HCT116 (cell line): Measurements from ENCODE around the gene POLR1A. TPM values are rescaled to one million over a fixed set of nuclear protein-coding genes. Genes with fewer than 3 reads are reported as not detected.

Experiments
- ATAC-seq: fragments of 200-7000 bp; cut with Tn5 transposase; 2 replicates; pipeline ENCODE4 v1.9.1; 2020; ENCODE audit warnings: mild to moderate bottlenecking, moderate library complexity
- BruUV-seq: library from RNA; stranded (reverse); fragments of 400-500 nt; replicated peaks from 2 replicates; lab custom pipeline; 2021; lab: Mats Ljungman, UMichigan
- CTCF ChIA-PET: fragments of 300-600 bp; sonication (Branson Sonifier 250); formaldehyde crosslinking; loops from one replicate; lab custom pipeline; 2021; ENCODE audit warnings: antibody characterized with exemption; lab: Charles Lee
- POLR2A ChIA-PET: fragments of 300-600, 350-600 bp; sonication (Branson Sonifier 250); formaldehyde crosslinking; loops from one replicate; lab custom pipeline; 2021; ENCODE audit warnings: antibody characterized with exemption; lab: Charles Lee
- RAD21 ChIA-PET, 2 experiments: fragments of 300-600 bp; sonication (Branson Sonifier 250); formaldehyde crosslinking; loops; one replicate each; lab custom pipeline; 2023; ENCODE audit warnings: low total read pairs in 2 of 2; ENCODE audit not compliant: uncharacterized antibody in 2 of 2, unreplicated experiment in 2 of 2, low non-redundant PET in 1 of 2; lab: Charles Lee
- DNase-seq: peaks from one replicate; pipeline ENCODE4 v3.0.0-alpha.2; 2010; ENCODE audit warnings: low read depth, low spot score
- H2AFZ ChIP-seq: fragments of 200-600 bp; shearing (Covaris generic), sonication (generic); 2 replicates; pipeline ENCODE4 v1.6.1; 2017; ENCODE audit warnings: low read depth, mixed run types, mixed read lengths, antibody characterized with exemption, low read length; ENCODE audit not compliant: poor library complexity, severe bottlenecking
- H3K27ac ChIP-seq: 2 replicates; pipeline ENCODE4 v1.5.1; 2012; ENCODE audit warnings: low read depth, low read length
- H3K27me3 ChIP-seq: fragments of 200-600 bp; sonication (generic); 2 replicates; pipeline ENCODE4 v1.6.1; 2016; ENCODE audit warnings: mixed run types, low read length, mixed read lengths; ENCODE audit not compliant: insufficient read depth
- H3K36me3 ChIP-seq, 2 experiments: fragments of 200-500 bp in 1 of 2; fragments of 200-600 bp in 1 of 2; sonication (Bioruptor generic) in 1 of 2; sonication (generic) in 1 of 2; 2 replicates each; pipeline versions ENCODE4 v1.5.1 to v1.6.1; 2014 to 2016; ENCODE audit warnings: low read length in 2 of 2, inconsistent platforms in 1 of 2, mixed read lengths in 1 of 2, mixed run types in 1 of 2; ENCODE audit not compliant: insufficient read depth in 2 of 2, control insufficient read depth in 1 of 2
- H3K4me1 ChIP-seq, 2 experiments: fragments of 200-600 bp in 1 of 2; sonication (generic) in 1 of 2; 2 replicates each; pipeline versions ENCODE4 v1.5.1 to v1.6.1; 2012 to 2017; ENCODE audit warnings: low read length in 2 of 2, inconsistent platforms in 1 of 2, mild to moderate bottlenecking in 1 of 2, mixed read lengths in 1 of 2, mixed run types in 1 of 2, moderate library complexity in 1 of 2; ENCODE audit not compliant: insufficient read depth in 2 of 2, control insufficient read depth in 1 of 2
- H3K4me2 ChIP-seq: fragments of 200-600 bp; sonication (generic); 2 replicates; pipeline ENCODE4 v1.6.1; 2017; ENCODE audit warnings: mixed run types, low read length, mixed read lengths
- H3K4me3 ChIP-seq, 2 experiments: fragments of 200-600 bp in 1 of 2; sonication (generic) in 1 of 2; replicated peaks in 1 of 2; 2 replicates each; pipeline ENCODE4 v1.5.1; 2011 to 2016; ENCODE audit warnings: low read length in 2 of 2, control low read depth in 1 of 2, low read depth in 1 of 2, mild to moderate bottlenecking in 1 of 2, mixed read lengths in 1 of 2, mixed run types in 1 of 2
- H3K79me2 ChIP-seq: fragments of 200-600 bp; sonication (generic); 2 replicates; pipeline ENCODE4 v1.6.1; 2017; ENCODE audit warnings: mild to moderate bottlenecking, mixed run types, low read length, moderate library complexity, mixed read lengths; ENCODE audit not compliant: insufficient read depth
- H3K9ac ChIP-seq: fragments of 200-600 bp; sonication (generic); 2 replicates; pipeline ENCODE4 v1.6.1; 2016; ENCODE audit warnings: low read length, mixed read lengths
- H3K9me2 ChIP-seq: fragments of 200-600 bp; sonication (generic), shearing (Covaris generic); 2 replicates; pipeline ENCODE4 v1.6.1; 2017; ENCODE audit warnings: mixed run types, mild to moderate bottlenecking, moderate library complexity; ENCODE audit not compliant: insufficient read depth
- H3K9me3 ChIP-seq, 2 experiments: fragments of 200-500 bp in 1 of 2; fragments of 200-600 bp in 1 of 2; sonication (Bioruptor generic) in 1 of 2; sonication (generic) in 1 of 2; 2 replicates each; pipeline ENCODE4 v1.6.1; 2014 to 2017; ENCODE audit warnings: low read length in 2 of 2, mixed read lengths in 2 of 2, inconsistent platforms in 1 of 2, low read depth in 1 of 2, mild to moderate bottlenecking in 1 of 2, mixed run types in 1 of 2, moderate library complexity in 1 of 2; ENCODE audit not compliant: control insufficient read depth in 1 of 2, insufficient read depth in 1 of 2
- H4K20me1 ChIP-seq: fragments of 200-600 bp; sonication (generic), shearing (Covaris generic); 2 replicates; pipeline ENCODE4 v1.6.1; 2017; ENCODE audit warnings: mixed run types, mild to moderate bottlenecking, moderate library complexity; ENCODE audit not compliant: insufficient read depth
- ATF3 ChIP-seq: IDR thresholded peaks from 2 replicates; pipeline ENCODE4 v1.6.1; 2012
- CEBPB ChIP-seq: IDR thresholded peaks from 2 replicates; pipeline ENCODE4 v1.6.1; 2012; ENCODE audit warnings: low read depth
- EGR1 ChIP-seq: IDR thresholded peaks from 2 replicates; pipeline ENCODE4 v1.6.1; 2012; ENCODE audit warnings: low read depth
- EZH2phosphoT487 ChIP-seq: fragments of 200-600 bp; IDR thresholded peaks from 2 replicates; pipeline ENCODE4 v1.6.1; 2018; ENCODE audit warnings: antibody characterized with exemption, borderline replicate concordance
- FOSL1 ChIP-seq: IDR thresholded peaks from 2 replicates; pipeline ENCODE4 v1.6.1; 2012; ENCODE audit warnings: low read depth
- POLR2A ChIP-seq: IDR thresholded peaks from 2 replicates; pipeline ENCODE4 v1.7.0; 2011; ENCODE audit warnings: borderline replicate concordance; ENCODE audit not compliant: insufficient read depth, insufficient read length; ENCODE audit errors: extremely low read depth
- POLR2AphosphoS5 ChIP-seq: IDR thresholded peaks from 2 replicates; pipeline ENCODE4 v1.6.1; 2011; ENCODE audit warnings: mild to moderate bottlenecking, low read depth, low read length, moderate library complexity
- SIN3A ChIP-seq: IDR thresholded peaks from 2 replicates; pipeline ENCODE4 v1.6.1; 2012; ENCODE audit warnings: low read depth
- SP1 ChIP-seq: IDR thresholded peaks from 2 replicates; pipeline ENCODE4 v1.6.1; 2012; ENCODE audit warnings: low read depth
- SRF ChIP-seq: IDR thresholded peaks from 2 replicates; pipeline ENCODE4 v1.6.1; 2012; ENCODE audit warnings: low read depth
- ZBTB33 ChIP-seq: IDR thresholded peaks from 2 replicates; pipeline ENCODE4 v1.6.1; 2011; ENCODE audit warnings: mild to moderate bottlenecking, low read length, moderate library complexity; ENCODE audit not compliant: insufficient replicate concordance; ENCODE audit errors: extremely low read depth
- ZFX ChIP-seq: fragments of 450-650 bp; IDR thresholded peaks from 2 replicates; pipeline ENCODE4 v1.6.1; 2017
- intact Hi-C: fragments of 100-400 bp; cut with micrococcal nuclease; formaldehyde crosslinking; loops from 2 replicates; pipeline ENCODE4 v1.10.0; 2022
- total RNA-seq: library from RNA; stranded (reverse); gene quantifications from one replicate; pipeline ENCODE4 v1.2.1, GENCODE V29; 2021; ENCODE audit not compliant: unreplicated experiment

POLR1A gene
- total RNA-seq, 1 experiment from 2014 or later: 46.6 TPM

GRCh38 chr2:86019121-86019520 lies 86.6 kb downstream of the POLR1A start:
- no peak overlapping the region for H3K27ac ChIP-seq
- ChIA-PET POLR2A (no interaction called here), CTCF (interaction anchor here (1.2 kb wide), 1 partner anchor 192 kb away, joined by 4 read pairs; no protein-coding TSS in a partner anchor), RAD21 (no interaction called here)
- no peak overlapping the region for H3K9ac ChIP-seq
- H3K79me2 ChIP-seq: no peaks in the 10 kb centered on the region
- no peaks in the 10 kb centered on the region for H4K20me1 ChIP-seq
- intact Hi-C loops: no loop called here
- BruUV-seq: no TSS peak
- H3K4me1 ChIP-seq: peaks cover 6 to 10% of the 10 kb centered on the region in 2 experiments
- ATAC-seq (no peak), DNase-seq (no peak)
- TF ChIP-seq ZBTB33: no peak
- no peak for TF ChIP-seq EZH2phosphoT487
- TF ChIP-seq SIN3A: no peak
- TF ChIP-seq ATF3: no peak
- TF ChIP-seq POLR2AphosphoS5: no peak
- no peak for TF ChIP-seq SRF
- TF ChIP-seq SP1: no peak
- TF ChIP-seq POLR2A: no peak
- no peak for TF ChIP-seq ZFX
- no peak for TF ChIP-seq EGR1
- no peak for TF ChIP-seq CEBPB
- TF ChIP-seq FOSL1: no peak
- H3K9me3 ChIP-seq: peaks cover 0 to 10% of the 10 kb centered on the region in 2 experiments; a peak in 1 of 4 replicates
- no peaks in the 10 kb centered on the region for H3K27me3 ChIP-seq
- H3K4me3 ChIP-seq: no peak overlapping the region
- H2AFZ ChIP-seq: no peak overlapping the region
- H3K4me2 ChIP-seq: no peak overlapping the region
- no peaks in the 10 kb centered on the region for H3K36me3 ChIP-seq
- no peaks in the 10 kb centered on the region for H3K9me2 ChIP-seq
